GM19351 (cell line): ENCODE data around the gene ICAM4.

Experiments
- ATAC-seq: cut with Tn5 transposase; IDR thresholded peaks from one replicate; pipeline ENCODE4 v1.9.1; 2021; ENCODE audit warnings: mild to moderate bottlenecking, moderate library complexity; ENCODE audit not compliant: unreplicated experiment

Gene ICAM4

DNA sequence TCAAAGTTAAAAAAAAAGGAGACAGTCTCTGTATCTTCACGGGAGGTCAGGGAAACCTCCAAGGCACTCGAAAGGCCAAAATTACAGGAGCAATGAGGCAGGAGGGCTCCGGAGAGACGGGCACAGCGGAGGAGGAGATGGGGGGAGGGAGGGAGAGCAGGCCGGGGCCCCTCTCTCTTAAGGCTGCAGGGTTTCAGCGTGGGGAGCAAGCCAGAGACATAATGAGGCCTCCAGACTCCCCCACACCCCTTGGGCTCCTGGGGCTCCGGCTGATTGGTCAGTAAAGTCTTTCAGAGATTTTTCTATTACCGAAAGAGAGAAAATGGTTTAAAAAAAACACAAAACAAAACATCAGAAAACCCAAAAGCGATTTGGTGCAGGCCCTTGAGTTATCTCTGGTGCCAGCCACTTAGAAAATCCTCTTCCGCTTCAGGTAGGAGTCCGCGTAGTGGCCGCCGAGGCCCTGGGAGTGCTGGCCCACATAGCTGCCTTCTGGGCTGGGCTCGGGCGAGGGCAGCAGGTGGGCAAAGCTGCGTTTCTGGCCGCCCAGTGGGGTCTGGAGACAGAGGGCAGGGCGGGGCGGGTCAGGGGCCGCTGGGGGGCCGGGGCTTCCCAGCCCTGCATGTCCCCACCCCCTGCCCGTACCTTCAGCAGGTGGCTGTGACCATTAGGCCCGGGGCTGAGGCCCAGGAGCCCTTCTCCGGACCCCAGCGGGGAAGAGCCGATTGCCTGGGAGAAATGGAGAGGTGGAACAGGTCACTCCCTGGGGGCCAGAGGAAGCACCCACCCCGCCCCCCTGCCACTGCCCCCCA is 30.5 kb downstream of the ICAM4 start:
- ATAC-seq: no peak

DNA sequence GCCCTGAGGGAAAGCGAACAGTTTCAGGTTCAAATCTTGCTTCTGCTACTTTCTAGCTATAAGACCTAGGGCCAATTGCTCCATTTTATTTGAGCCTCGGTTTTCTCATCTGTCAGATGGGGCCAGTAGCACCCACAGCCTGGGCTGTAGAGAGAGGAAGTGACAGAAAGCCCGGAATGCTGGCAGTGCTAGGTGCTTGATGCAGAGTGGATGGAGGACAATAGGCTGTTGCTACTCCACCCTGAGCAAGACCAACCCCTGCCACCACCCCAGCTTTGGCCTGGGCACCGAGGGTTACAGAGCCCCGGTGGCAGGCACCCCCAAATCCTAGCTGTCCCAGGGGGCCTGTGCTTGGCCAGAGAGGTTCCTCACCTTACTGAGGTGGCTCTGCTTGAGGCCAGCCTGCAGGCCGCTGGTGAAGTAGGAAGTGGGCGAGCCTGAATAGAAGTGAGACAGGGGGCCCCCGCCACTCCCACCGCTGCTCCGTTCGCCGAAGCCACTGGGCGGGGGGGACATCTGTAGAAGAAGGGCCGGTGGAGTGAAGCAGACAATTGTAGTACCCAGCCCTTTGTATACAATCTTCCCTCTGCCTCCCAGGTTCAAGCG is 31.2 kb downstream of the ICAM4 start:
- no peak for ATAC-seq

DNA sequence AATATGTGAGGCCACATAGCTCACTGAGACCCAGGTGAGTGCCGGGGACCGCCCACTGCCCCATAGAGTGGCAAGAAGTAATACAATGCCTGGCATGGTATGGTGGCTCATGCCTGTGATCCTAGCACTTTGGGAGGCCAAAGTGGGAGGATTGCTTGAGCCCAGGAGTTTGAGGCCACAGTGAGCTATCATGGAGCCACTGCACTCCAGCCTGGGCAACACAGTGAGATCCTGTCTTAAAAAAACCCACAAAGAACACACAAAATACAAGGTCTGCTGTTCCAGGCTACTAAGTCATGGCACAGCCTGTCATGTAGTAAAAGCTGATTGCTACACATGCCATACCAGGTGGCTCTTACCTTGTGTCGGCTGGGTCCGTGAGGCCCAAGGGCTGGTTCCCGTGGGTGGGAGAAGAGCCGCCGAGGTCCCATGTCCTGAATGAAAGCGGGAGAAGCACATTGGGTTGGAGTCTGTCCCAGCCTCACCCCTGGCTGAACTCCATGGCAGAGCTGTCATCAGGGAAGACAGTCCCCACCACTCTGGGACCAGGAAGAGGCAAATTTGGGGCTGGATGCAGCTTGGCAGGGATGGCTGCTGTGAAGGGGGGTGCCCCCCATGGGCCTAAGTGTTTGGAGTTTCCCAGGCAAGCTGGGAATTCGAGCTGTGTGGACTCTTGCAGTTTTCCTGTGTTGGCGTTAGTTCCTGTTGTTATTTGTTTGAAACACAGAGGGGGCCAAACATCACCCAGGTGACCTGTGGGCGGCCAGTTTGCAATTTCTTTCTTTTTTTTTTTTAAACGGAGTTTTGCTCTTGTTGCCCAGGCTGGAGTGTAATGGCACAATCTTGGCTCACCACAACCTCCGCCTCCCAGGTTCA is 32.3 kb downstream of the ICAM4 start:
- no peak for ATAC-seq

DNA sequence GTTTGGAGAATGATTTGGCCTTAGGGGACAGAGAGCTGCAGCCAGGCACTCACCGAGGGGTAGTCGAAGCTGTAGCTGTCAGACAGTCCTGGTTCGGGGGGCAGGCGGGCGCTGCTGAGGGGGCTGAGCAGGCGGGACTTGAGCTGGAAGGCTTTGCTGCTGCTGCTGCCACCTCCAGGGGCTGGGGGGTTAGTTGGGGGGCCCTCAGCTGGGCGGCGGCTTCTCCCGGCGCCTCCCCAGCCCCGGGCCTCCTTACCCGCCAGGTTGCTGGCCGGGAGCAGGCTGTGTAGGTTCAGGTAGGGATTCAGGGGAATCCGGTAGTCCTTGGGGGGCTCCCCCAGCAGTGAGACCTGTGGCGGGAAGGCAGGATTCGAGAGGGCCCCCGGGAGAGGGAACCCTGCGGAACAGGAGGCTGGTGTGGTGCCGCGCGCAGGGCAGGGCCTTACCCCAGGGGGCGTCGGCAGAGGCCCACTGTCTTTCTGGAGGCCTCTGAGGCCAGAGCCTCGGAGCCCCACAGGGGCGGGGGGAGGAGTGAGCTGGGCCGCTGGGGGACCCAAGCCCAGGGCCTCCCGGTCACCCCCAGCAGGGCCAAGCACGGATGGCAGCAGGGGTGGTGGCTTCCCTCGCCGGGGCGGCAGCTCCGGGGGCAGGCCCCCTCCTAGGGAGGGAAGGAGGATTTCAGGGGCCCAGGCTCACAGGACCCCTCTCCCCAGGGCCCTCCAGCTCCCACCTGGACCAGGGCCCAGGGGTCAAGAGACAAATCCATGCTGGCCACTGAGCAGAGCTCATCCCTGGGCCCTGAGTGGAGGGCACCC is 34.1 kb downstream of the ICAM4 start:
- ATAC-seq: no peak

DNA sequence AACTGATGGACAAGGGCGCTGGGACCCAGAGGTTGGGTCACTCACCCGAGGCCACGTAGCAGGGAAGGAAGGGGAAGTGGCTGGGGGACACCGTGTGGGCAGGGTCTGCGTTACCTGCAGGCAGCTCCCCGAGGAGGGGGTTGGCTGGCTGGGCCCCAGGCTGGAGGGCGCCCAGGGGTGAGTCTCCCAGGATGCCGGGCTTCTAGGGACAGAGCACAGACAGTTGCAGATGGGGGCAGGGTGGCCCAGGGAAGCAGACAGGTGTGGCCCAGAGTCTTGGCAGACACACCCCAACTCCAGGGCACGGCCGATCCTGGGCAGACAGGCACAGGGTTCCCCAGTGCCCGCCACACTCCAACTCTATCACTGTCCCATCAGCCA is 34.7 kb downstream of the ICAM4 start:
- no peak for ATAC-seq

DNA sequence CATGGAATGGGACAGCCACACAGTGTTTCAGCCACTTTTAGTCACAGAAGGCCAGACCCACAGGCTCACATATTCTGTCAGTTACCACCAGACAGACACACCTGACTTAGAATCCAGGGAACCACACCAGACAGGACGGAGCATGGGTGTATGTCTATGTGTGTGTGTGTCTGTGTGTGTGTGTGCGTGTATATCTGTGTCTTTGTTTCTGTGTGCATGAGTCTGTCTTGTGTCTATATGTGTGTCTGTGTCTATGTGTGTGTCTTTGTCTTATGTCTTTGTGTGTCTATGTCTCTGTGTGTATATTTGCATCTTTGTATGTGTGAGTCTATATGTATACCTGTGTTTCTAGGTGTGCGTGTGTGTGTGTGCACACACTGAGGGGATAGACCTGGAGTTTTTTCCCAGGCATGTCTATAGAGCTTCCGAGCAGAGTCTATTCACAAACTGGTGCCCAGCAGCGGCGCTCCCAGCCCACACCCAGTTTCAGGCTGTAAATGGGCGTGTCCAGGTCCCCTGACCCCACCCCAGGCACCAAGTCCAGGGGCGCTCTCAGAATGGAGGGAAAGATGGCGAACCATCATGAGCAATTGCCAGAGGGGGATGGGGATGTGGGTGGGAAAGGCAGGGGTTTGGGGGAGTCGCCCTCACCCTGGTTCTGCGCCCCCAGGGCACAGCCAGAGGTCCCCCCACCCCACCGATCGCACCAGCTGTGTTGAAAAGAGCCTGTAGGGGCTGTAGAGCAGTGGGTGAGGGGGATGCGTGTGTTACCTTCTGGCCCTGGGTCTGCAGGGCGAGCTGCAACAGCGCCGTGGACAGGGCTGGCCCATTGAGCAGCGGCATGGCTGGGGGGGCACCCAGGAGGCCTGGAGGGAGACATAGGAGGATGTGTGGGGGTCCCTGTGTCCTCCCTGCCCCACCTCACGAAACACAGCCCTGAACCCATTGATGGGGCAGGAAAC is 35.4 kb downstream of the ICAM4 start:
- ATAC-seq: no peak

DNA sequence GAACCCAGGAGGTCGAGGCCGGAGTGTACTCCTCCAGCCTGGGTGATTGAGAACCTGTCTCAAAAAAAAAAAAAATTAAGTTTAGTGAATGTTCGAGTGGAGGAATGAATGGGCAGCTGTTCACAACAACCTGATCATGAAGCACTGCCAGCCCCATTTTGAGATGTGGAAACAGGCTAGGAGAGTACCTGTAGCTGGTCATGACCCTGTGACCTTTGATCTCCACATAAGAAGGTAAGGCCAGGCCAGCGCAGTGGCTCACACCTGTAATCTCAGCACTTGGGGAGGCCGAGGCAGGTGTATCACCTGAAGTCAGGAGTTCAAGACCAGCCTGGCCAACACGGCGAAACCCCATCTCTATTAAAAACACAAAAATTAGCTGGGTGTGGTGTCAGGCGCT is 39.0 kb downstream of the ICAM4 start:
- ATAC-seq: no peak

DNA sequence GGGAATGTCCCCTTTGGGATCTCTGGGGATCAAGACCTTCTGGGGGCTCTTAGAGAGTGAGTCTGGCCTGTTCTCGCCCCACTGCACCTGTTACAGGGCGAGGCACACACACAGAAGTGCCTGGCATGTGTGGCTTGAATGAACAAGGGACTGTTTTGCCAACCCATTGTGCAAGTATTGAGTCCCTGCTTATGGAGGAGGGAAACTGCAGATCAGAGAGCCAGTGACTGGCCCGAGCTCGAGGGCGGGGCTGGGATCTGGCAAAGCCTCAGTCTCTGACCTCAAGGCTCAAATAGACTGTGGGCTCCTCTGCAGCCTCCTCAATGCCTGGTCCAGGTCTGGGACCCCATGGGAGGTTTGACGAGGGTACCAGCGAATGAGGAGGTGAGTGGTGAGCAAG is 41.0 kb downstream of the ICAM4 start:
- ATAC-seq: no peak

DNA sequence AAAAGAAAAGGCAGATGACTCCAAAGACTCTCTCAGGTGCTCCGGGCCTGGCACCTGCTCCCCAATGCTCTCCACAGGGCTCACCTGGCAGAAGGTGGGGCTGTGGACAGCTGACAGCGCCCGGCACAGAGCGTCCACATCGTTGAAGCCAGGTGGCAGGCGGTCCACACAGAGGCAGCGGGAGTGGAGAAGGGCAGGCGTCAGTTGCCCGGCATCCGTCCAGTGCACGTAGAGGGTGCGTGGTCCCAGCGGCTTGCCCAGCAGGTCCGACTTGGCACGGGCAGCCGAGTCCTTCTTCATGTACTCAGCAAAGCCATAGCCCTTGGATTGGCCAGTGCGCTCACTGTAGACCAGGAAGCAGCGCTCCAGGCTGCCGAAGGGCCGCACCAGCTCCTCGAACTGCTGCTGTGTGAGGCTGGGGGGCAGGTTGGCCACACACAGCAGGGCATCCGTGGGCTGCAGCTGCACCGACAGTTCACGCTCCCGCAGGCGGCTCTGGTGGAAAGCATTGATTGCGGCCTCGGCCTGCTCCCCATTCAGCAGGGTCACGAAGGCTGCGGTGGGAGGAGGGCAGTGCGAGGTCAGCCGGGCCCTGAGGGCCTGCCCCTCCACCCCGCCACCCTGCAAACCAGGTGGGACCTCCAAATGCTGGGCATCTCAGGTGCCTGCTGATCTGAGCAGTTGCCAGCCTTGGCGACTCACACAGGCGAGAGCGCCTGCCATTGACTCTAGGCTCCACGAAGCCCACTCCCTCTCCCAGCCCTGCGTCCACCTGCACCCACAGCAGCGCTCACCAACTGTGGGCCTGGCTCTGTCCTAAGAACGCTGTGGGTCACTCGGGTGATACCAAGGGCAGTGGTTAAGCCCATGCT is 42.0 kb downstream of the ICAM4 start:
- ATAC-seq: no peak

DNA sequence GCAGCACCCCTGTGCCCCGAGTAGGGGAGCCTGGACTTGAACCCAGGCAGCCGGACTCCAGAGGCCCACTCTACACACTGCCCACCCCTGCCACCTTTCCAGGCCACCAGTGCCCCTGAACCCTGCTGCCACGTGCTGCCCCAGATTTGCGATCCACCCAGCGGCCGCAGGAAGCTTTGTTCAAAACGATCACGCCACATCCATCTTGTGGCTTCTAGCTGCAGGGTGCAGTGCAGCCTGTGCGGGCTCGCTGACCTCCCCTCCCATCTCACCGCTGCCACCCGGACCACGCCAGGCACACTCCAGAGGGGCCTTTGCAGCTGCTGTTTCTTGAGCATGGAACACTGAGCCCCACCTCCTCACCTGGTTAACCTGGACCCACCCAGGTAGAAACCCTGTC is 42.8 kb downstream of the ICAM4 start:
- ATAC-seq: no peak

DNA sequence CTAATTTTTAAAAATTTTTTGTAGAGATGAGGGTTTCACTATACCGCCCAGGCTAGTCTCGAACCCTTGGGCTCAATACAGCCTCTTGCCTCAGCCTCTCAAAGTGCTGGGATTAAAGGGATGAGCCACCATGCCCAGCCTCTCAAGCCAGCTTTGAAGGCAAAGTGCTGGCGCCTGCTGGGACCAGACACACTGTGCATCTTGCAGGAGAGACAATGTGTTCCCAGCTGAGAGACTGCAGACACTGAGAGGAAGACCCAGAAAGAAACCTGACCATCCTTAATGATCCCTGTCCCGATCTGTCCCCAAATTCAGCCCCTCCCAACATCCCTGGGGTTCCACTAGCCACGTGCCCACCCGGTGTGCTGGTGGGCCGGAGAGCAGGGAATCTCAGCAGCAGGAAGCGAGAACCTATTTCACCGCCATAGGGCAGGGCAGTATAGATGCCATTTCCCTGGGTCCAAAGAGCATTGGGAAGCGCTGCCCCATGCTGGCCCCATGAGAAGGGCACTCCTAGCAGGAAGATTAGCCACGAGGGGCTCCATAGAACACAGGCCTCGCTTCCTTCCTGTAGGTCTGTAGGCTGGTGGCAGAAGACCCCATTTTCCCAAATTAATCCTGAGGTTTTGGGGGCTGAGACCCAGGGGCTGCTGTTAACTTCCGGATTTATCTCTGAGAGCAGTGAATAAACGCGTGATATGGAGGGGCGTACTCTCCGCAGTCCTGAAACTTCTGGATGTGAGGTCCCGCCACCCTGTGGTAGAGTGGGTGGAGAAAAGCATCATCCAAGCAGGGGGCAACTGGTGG is 45.6 kb downstream of the ICAM4 start:
- no peak for ATAC-seq

DNA sequence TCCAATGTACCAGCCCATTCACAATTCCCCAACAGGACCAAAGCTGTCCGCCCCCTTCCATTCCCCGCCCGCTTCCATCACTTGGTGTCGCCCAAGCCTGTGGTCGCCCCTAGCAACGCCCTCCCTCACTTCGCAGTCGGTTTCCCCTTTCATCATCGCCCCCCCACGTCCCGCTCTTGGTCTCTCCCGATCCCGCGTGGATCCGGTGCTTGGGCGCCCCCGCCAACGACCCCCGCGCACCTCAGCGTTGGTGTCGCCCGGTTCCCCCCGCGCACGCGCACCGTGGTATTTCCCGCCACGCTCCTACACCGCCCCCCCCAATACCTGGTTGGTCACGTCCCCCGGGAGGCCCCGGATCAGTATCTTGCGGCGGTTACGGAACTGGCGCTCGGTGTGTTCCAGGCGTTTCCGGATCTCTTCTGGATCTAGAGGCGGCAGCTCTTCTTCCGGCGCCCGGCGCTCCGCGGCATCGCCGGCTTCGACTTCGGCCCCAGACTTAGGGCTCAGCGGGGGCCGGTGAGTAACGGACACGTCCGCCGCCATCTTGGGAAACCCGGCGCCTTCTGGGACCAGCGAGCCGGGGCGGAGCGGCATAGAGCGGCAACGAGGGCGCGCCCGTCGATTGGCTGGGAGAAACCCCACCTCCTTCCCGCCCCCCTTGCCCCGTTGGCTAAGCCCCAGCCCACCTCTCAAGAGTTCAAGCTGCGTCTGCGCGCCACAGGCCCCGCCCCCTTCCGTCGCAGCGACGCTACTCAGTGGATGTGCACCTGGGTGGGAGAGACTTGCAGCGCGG is 46.4 kb downstream of the ICAM4 start, which contains the start of gene RAVER1:
TSS of gene RAVER1 (minus strand) at position 565 of the 793 bp plus-strand sequence. CDS start at position 543, 22 bp downstream.
- ATAC-seq: peak; percentile 83

DNA sequence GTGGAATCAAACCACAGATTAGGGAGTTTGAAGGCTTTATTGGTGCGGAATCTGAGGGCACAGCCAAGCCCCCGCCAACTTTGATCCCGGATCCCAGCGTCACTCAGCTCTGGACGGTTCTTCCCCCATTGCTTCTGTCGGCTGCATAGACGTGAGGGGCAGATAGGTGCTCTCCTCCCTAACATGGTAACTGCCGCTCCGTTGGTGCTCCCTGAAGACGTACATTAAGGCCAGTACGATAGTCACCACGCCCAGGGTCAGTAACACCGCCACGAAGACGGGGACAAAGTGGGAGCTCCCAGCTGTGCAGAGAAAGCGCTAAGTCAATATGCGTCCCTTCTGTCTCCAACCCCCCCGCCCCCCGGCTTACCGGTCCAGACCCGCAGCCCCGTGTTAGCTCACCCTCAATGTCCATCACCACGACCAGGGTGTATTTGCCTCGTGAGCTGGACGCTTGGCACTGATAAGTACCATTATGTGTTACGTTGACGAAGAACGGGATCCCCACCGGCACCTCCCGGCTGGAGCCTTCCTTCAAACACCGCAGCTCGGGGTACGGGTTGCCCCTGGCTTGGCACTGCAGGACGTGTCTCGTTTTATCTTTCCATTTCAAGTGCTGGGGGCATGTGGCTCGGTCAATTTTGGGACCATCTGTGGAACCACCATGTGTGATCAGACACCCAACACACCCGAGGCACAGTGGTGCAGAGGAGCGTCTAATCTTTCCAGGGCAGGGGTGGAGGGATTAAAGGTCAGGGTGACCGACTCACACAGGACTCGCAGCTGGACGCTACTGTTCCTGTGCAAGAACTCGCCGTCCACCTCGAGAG is 47.2 kb downstream of the ICAM4 start:
- ATAC-seq: no peak

DNA sequence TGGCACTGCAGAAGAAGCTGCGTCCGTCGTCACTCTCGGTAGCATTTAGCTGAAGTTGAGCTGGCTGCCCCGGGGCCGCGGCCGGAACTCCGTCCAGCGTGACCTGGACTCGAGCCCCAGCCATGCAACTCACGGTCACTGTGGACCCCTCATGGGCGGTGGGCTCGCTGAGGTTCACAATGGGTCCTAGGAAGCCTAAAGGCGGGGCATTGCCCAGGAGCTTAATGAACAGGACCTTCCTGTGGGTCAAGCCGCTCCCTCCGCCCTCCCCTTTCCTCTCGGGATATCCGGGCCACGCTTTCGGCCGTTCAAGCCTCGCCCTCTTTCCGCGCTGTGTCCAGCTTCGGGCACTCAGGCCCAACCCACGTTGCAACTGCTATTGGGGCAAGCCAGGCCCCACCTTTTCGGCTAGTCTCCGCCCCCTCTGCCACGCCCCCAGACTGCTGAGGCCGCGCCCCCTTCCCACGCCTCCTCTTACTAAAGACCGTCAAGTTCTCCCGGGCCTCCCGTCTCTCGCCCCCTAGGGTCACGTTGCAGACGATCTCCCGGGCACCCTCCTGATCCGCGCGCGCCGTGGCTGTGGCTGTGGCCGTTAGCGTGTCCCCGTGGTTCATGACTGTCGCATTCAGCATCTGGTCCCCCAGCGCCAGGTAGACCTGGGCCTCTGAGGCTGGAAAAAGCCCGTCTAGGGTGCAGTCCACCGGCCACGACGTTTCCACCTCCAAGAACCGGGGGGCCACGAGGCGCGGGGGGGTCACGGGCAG is 48.0 kb downstream of the ICAM4 start:
- no peak for ATAC-seq

DNA sequence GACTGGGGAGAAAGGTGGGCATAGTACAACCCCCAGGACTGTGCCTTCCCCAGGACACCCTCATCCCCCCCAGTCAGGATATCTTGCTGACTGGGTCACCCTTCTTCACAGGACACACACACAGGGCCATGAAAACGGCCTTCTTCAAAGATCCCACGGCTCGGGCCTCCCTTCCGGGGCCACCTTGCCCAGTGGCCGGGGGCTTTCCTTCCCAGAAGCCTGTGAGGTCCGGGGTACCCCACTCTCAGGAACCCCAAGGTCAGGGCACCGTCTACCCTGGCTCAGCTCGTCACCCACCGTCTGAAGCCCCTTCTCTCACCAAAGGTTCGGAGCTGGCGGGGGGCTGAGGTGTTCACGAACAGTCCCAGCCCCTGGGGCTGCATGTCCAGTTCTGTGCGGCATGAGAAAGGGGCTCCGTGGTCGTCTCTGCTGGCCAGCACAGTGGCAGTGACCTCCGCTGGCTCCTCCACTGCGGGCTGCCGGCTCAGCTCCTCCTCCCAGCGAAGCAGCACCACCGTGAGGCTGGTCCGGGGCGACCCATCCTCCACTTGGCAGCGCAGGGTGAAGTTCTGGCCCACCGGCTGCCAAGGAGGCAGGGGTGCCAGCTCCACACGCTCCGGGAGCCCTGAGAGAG is 48.7 kb downstream of the ICAM4 start:
- no peak for ATAC-seq
